ENCODE measurements around the gene RDH13. TPM values are rescaled to one million over a fixed set of nuclear protein-coding genes. Genes with fewer than 3 reads are reported as not detected.

RDH13 gene
- total and polyA plus RNA-seq, 2 experiments from 2014 or later = 28.0 to 36.5 TPM

DNA sequence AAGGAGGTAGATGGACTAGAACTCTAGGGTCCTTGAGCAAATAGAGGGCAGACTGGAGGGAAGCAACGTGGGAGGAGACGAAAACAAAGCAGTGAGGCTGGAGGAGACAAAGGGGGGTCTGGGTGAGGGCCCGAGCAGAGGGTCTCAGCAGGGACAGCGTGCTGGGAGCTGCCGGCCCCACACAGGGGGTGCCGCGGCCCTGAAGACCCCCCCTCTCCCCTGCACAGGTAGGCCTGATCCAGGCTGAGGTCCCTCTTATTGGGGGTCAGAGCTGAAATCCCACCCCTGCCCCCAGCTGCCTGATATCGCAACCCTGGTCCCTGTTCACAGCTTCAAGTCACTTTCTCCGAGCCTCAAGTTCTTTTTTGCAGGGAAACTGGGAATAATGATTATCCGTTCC is 21.5 kb upstream of the RDH13 start:
- no peaks in the 10 kb centered on the region for H3K79me2 ChIP-seq (replicated peaks; ENCODE audit: insufficient read depth)
- H3K36me3 ChIP-seq (ENCODE audit: insufficient read depth) = no peaks in the 10 kb centered on the region
- ATAC-seq (no peak), DNase-seq (ENCODE audit: low spot score) (no peak)
- peaks cover 17% of the 10 kb centered on the region for H3K36me3 Mint-ChIP-seq (ENCODE audit: low read depth)
- peaks cover 17% of the 10 kb centered on the region for H4K20me1 ChIP-seq (replicated peaks; ENCODE audit: insufficient read depth)
- H3K4me2 ChIP-seq = no peak overlapping the region
- peaks cover 52% of the 10 kb centered on the region for H3K4me1 Mint-ChIP-seq
- H3K4me3 Mint-ChIP-seq = no peak overlapping the region; the same call in 2 of the 3 replicates
- H3K9me3 Mint-ChIP-seq = peaks cover 5% of the 10 kb centered on the region; the same call in 2 of the 3 replicates
- no peaks in the 10 kb centered on the region for H3K9me2 ChIP-seq (ENCODE audit: insufficient read depth)
- peaks cover 29% of the 10 kb centered on the region for H3F3A ChIP-seq (replicated peaks; ENCODE audit: low read depth)
- H3K27me3 ChIP-seq (ENCODE audit: insufficient read depth) = peaks cover 27% of the 10 kb centered on the region
- H3K4me1 ChIP-seq (ENCODE audit: insufficient read depth) = peaks cover 31% of the 10 kb centered on the region
- H3K27ac ChIP-seq (ENCODE audit: low read depth) = no peak overlapping the region
- H3K27ac Mint-ChIP-seq = no peak overlapping the region
- H3K27me3 Mint-ChIP-seq (ENCODE audit: insufficient read depth, low read depth, poor library complexity) = peaks cover 66% of the 10 kb centered on the region
- H3K4me3 ChIP-seq = no peak overlapping the region
- TF ChIP-seq POLR2AphosphoS5 (IDR thresholded peaks at IDR 0.05; ENCODE audit: low read depth) (no peak), EZH2phosphoT487 (IDR thresholded peaks at IDR 0.05; ENCODE audit: unreplicated experiment) (no peak), ZNF331 (CRISPR knock-in tag; IDR thresholded peaks at IDR 0.05; ENCODE audit: low read depth) (no peak), REST (IDR thresholded peaks at IDR 0.05; ENCODE audit: unreplicated experiment) (no peak), STAT1 (IDR thresholded peaks at IDR 0.05; ENCODE audit: unreplicated experiment) (no peak), JUNB (IDR thresholded peaks at IDR 0.05; ENCODE audit: unreplicated experiment) (no peak), CREB1 (CRISPR knock-in tag; IDR thresholded peaks at IDR 0.05; ENCODE audit: low read depth) (no peak), ZNF114 (CRISPR knock-in tag; IDR thresholded peaks at IDR 0.05) (no peak), EZH2 (IDR thresholded peaks at IDR 0.05; ENCODE audit: low read depth, unreplicated experiment) (no peak), NANOG (IDR thresholded peaks at IDR 0.05; ENCODE audit: borderline replicate concordance) (no peak)
- TF ChIP-seq, protein P1, sequence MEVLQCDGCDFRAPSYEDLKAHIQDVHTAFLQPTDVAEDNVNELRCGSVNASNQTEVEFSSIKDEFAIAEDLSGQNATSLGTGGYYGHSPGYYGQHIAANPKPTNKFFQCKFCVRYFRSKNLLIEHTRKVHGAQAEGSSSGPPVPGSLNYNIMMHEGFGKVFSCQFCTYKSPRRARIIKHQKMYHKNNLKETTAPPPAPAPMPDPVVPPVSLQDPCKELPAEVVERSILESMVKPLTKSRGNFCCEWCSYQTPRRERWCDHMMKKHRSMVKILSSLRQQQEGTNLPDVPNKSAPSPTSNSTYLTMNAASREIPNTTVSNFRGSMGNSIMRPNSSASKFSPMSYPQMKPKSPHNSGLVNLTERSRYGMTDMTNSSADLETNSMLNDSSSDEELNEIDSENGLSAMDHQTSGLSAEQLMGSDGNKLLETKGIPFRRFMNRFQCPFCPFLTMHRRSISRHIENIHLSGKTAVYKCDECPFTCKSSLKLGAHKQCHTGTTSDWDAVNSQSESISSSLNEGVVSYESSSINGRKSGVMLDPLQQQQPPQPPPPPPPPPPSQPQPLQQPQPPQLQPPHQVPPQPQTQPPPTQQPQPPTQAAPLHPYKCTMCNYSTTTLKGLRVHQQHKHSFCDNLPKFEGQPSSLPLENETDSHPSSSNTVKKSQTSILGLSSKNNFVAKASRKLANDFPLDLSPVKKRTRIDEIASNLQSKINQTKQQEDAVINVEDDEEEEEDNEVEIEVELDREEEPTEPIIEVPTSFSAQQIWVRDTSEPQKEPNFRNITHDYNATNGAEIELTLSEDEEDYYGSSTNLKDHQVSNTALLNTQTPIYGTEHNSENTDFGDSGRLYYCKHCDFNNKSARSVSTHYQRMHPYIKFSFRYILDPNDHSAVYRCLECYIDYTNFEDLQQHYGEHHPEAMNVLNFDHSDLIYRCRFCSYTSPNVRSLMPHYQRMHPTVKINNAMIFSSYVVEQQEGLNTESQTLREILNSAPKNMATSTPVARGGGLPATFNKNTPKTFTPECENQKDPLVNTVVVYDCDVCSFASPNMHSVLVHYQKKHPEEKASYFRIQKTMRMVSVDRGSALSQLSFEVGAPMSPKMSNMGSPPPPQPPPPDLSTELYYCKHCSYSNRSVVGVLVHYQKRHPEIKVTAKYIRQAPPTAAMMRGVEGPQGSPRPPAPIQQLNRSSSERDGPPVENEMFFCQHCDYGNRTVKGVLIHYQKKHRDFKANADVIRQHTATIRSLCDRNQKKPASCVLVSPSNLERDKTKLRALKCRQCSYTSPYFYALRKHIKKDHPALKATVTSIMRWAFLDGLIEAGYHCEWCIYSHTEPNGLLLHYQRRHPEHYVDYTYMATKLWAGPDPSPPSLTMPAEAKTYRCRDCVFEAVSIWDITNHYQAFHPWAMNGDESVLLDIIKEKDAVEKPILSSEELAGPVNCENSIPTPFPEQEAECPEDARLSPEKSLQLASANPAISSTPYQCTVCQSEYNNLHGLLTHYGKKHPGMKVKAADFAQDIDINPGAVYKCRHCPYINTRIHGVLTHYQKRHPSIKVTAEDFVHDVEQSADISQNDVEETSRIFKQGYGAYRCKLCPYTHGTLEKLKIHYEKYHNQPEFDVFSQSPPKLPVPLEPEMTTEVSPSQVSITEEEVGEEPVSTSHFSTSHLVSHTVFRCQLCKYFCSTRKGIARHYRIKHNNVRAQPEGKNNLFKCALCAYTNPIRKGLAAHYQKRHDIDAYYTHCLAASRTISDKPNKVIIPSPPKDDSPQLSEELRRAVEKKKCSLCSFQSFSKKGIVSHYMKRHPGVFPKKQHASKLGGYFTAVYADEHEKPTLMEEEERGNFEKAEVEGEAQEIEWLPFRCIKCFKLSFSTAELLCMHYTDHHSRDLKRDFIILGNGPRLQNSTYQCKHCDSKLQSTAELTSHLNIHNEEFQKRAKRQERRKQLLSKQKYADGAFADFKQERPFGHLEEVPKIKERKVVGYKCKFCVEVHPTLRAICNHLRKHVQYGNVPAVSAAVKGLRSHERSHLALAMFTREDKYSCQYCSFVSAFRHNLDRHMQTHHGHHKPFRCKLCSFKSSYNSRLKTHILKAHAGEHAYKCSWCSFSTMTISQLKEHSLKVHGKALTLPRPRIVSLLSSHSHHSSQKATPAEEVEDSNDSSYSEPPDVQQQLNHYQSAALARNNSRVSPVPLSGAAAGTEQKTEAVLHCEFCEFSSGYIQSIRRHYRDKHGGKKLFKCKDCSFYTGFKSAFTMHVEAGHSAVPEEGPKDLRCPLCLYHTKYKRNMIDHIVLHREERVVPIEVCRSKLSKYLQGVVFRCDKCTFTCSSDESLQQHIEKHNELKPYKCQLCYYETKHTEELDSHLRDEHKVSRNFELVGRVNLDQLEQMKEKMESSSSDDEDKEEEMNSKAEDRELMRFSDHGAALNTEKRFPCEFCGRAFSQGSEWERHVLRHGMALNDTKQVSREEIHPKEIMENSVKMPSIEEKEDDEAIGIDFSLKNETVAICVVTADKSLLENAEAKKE (CRISPR knock-in tag; IDR thresholded peaks at IDR 0.05) = no peak
- TF ChIP-seq, protein P2, sequence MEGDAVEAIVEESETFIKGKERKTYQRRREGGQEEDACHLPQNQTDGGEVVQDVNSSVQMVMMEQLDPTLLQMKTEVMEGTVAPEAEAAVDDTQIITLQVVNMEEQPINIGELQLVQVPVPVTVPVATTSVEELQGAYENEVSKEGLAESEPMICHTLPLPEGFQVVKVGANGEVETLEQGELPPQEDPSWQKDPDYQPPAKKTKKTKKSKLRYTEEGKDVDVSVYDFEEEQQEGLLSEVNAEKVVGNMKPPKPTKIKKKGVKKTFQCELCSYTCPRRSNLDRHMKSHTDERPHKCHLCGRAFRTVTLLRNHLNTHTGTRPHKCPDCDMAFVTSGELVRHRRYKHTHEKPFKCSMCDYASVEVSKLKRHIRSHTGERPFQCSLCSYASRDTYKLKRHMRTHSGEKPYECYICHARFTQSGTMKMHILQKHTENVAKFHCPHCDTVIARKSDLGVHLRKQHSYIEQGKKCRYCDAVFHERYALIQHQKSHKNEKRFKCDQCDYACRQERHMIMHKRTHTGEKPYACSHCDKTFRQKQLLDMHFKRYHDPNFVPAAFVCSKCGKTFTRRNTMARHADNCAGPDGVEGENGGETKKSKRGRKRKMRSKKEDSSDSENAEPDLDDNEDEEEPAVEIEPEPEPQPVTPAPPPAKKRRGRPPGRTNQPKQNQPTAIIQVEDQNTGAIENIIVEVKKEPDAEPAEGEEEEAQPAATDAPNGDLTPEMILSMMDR (conservative IDR thresholded peaks at IDR 0.05; ENCODE audit: low read depth in 2 of 2) = no peak
- TF ChIP-seq, protein P3, sequence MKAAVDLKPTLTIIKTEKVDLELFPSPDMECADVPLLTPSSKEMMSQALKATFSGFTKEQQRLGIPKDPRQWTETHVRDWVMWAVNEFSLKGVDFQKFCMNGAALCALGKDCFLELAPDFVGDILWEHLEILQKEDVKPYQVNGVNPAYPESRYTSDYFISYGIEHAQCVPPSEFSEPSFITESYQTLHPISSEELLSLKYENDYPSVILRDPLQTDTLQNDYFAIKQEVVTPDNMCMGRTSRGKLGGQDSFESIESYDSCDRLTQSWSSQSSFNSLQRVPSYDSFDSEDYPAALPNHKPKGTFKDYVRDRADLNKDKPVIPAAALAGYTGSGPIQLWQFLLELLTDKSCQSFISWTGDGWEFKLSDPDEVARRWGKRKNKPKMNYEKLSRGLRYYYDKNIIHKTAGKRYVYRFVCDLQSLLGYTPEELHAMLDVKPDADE (IDR thresholded peaks at IDR 0.05) = no peak
- no peak overlapping the region for H2AFZ ChIP-seq
